Activated naive CD8-positive, alpha-beta T cell treated with anti-CD3 and anti-CD28 coated beads for 36 hours (primary cell): ENCODE data around the gene SURF1. TPM values are rescaled to one million over a fixed set of nuclear protein-coding genes. Genes with fewer than 3 reads are reported as not detected.

Source experiments
- DNase-seq: peaks from one replicate; pipeline ENCODE4 v3.0.0; 2021
- H3K27ac Mint-ChIP-seq: one replicate; pipeline ENCODE4 v1.8.0; 2022; ENCODE audit warnings: mild to moderate bottlenecking, moderate library complexity, mixed read lengths
- H3K27me3 Mint-ChIP-seq: one replicate; pipeline ENCODE4 v1.8.0; 2022; ENCODE audit warnings: mild to moderate bottlenecking, mixed read lengths
- H3K36me3 Mint-ChIP-seq: one replicate; pipeline ENCODE4 v1.8.0; 2021; ENCODE audit warnings: mild to moderate bottlenecking, mixed read lengths
- H3K4me1 Mint-ChIP-seq: one replicate; pipeline ENCODE4 v1.8.0; 2021; ENCODE audit warnings: mixed read lengths
- H3K4me3 Mint-ChIP-seq: one replicate; pipeline ENCODE4 v1.8.0; 2022; ENCODE audit warnings: mild to moderate bottlenecking, moderate library complexity, mixed read lengths
- H3K9me3 Mint-ChIP-seq: one replicate; pipeline ENCODE4 v1.8.0; 2022; ENCODE audit warnings: mixed read lengths
- total RNA-seq, 2 experiments: library from RNA; stranded (reverse); gene quantifications; one replicate each; pipeline ENCODE4 v1.2.3, GENCODE V29; 2021

The SURF1 gene
- total RNA-seq, 2 experiments from 2014 or later, result 25.4 to 26.6 TPM

- Mint-ChIP-seq H3K9me3 (no peaks in the 10 kb centered on the region), H3K27me3 (no peaks in the 10 kb centered on the region), H3K4me1 (peaks cover 38% of the 10 kb centered on the region), H3K27ac (peak overlapping the region; percentile 82), H3K36me3 (peaks cover 9% of the 10 kb centered on the region), H3K4me3 (peak overlapping the region; percentile 41)
- DNase-seq, result no peak
Observed at GRCh38 chr9:133360400-133361393, 4.4 kb upstream of the SURF1 start.

GRCh38 chr9:133359399-133360175 is 3.3 kb upstream of the SURF1 start:
- Mint-ChIP-seq H3K9me3 (no peaks in the 10 kb centered on the region), H3K27me3 (no peaks in the 10 kb centered on the region), H3K27ac (peak overlapping the region; percentile 83), H3K4me1 (peaks cover 46% of the 10 kb centered on the region), H3K36me3 (peaks cover 7% of the 10 kb centered on the region), H3K4me3 (no peak overlapping the region)
- no peak for DNase-seq

GRCh38 chr9:133357656-133358055 is 1.4 kb upstream of the SURF1 start:
- H3K36me3 Mint-ChIP-seq, result peaks cover 7% of the 10 kb centered on the region

GRCh38 chr9:133355881-133356357 is 368 bp downstream of the SURF1 start:
- no peaks in the 10 kb centered on the region for H3K9me3 Mint-ChIP-seq
- H3K27ac Mint-ChIP-seq, result peak overlapping the region; percentile 86
- peak overlapping the region; percentile 87 for H3K4me3 Mint-ChIP-seq
- H3K27me3 Mint-ChIP-seq, result no peaks in the 10 kb centered on the region
- DNase-seq, result no peak
- peaks cover 18% of the 10 kb centered on the region for H3K36me3 Mint-ChIP-seq
- H3K4me1 Mint-ChIP-seq, result peaks cover 50% of the 10 kb centered on the region

More at GRCh38 chr9:133357656-133358055, 1.4 kb upstream of the SURF1 start:
- no peak for DNase-seq
- Mint-ChIP-seq H3K4me1 (peaks cover 50% of the 10 kb centered on the region), H3K27me3 (no peaks in the 10 kb centered on the region), H3K9me3 (no peaks in the 10 kb centered on the region), H3K27ac (peak overlapping the region; percentile 77), H3K4me3 (peak overlapping the region; percentile 87)

- peak overlapping the region; percentile 60 for H3K27ac Mint-ChIP-seq
- peak overlapping the region; percentile 47 for H3K4me3 Mint-ChIP-seq
- peaks cover 50% of the 10 kb centered on the region for H3K4me1 Mint-ChIP-seq
- peaks cover 28% of the 10 kb centered on the region for H3K36me3 Mint-ChIP-seq
- no peaks in the 10 kb centered on the region for H3K9me3 Mint-ChIP-seq
- DNase-seq, result no peak
- no peaks in the 10 kb centered on the region for H3K27me3 Mint-ChIP-seq
Observed at GRCh38 chr9:133354766-133355165, 1.5 kb downstream of the SURF1 start.

- Mint-ChIP-seq H3K27ac (peak overlapping the region; percentile 45), H3K4me3 (no peak overlapping the region), H3K4me1 (peaks cover 50% of the 10 kb centered on the region), H3K27me3 (no peaks in the 10 kb centered on the region), H3K9me3 (no peaks in the 10 kb centered on the region), H3K36me3 (peaks cover 40% of the 10 kb centered on the region)
- DNase-seq, result no peak
Observed at GRCh38 chr9:133353548-133353947, 2.7 kb downstream of the SURF1 start.

- Mint-ChIP-seq H3K4me1 (peaks cover 43% of the 10 kb centered on the region), H3K4me3 (no peak overlapping the region), H3K27ac (peak overlapping the region; percentile 65), H3K27me3 (peaks cover 4% of the 10 kb centered on the region), H3K9me3 (no peaks in the 10 kb centered on the region), H3K36me3 (peaks cover 47% of the 10 kb centered on the region)
- no peak for DNase-seq
Observed at GRCh38 chr9:133352635-133353340, 3.5 kb downstream of the SURF1 start.

- DNase-seq, result peak; percentile 55
- Mint-ChIP-seq H3K9me3 (no peaks in the 10 kb centered on the region), H3K4me1 (peaks cover 39% of the 10 kb centered on the region), H3K4me3 (peak overlapping the region; percentile 14), H3K36me3 (peaks cover 49% of the 10 kb centered on the region), H3K27ac (peak overlapping the region; percentile 34), H3K27me3 (peaks cover 4% of the 10 kb centered on the region)
Observed at GRCh38 chr9:133351908-133352634, 4.2 kb downstream of the SURF1 start.

GRCh38 chr9:133351526-133351907 is 4.8 kb downstream of the SURF1 start:
- H3K9me3 Mint-ChIP-seq, result no peaks in the 10 kb centered on the region
- H3K4me1 Mint-ChIP-seq, result peaks cover 44% of the 10 kb centered on the region
- no peak for DNase-seq
- H3K27me3 Mint-ChIP-seq, result peaks cover 4% of the 10 kb centered on the region
- peak overlapping the region; percentile 18 for H3K4me3 Mint-ChIP-seq
- peaks cover 55% of the 10 kb centered on the region for H3K36me3 Mint-ChIP-seq
- peak overlapping the region; percentile 56 for H3K27ac Mint-ChIP-seq

- Mint-ChIP-seq H3K9me3 (no peaks in the 10 kb centered on the region), H3K36me3 (peaks cover 61% of the 10 kb centered on the region), H3K4me3 (peak overlapping the region; percentile 100), H3K27ac (peak overlapping the region; percentile 99), H3K4me1 (peaks cover 50% of the 10 kb centered on the region), H3K27me3 (peaks cover 4% of the 10 kb centered on the region)
- no peak for DNase-seq
Observed at GRCh38 chr9:133349965-133350616, 6.2 kb downstream of the SURF1 start.

GRCh38 chr9:133348718-133349573 is 7.3 kb downstream of the SURF1 start:
- H3K9me3 Mint-ChIP-seq, result no peaks in the 10 kb centered on the region
- H3K36me3 Mint-ChIP-seq, result peaks cover 67% of the 10 kb centered on the region
- H3K27me3 Mint-ChIP-seq, result peaks cover 4% of the 10 kb centered on the region
- H3K27ac Mint-ChIP-seq, result peak overlapping the region; percentile 99
- H3K4me1 Mint-ChIP-seq, result peaks cover 44% of the 10 kb centered on the region
- peak overlapping the region; percentile 100 for H3K4me3 Mint-ChIP-seq
- no peak for DNase-seq

GRCh38 chr9:133347985-133348717 is 8.1 kb downstream of the SURF1 start, which contains the start of the genes MED22 and RPL7A:
TSS of gene MED22 (minus strand) at chr9:133348131. CDS start at chr9:133346662, 1,469 bp downstream.
TSS of gene RPL7A (plus strand) at chr9:133348218. CDS start at chr9:133348244, 26 bp downstream.
- H3K9me3 Mint-ChIP-seq, result no peaks in the 10 kb centered on the region
- H3K36me3 Mint-ChIP-seq, result peaks cover 66% of the 10 kb centered on the region
- peak within 1 kb of the TSS; percentile 100 for H3K4me3 Mint-ChIP-seq
- H3K4me1 Mint-ChIP-seq, result peaks cover 43% of the 10 kb centered on the region
- H3K27ac Mint-ChIP-seq, result peak within 1 kb of the TSS; percentile 99
- H3K27me3 Mint-ChIP-seq, result peaks cover 4% of the 10 kb centered on the region
- peak; percentile 88 for DNase-seq
